Middle frontal gyrus (tissue), 1 donor: Measurements from ENCODE around the gene CCDC85A.
"Not testable (repeated sequence)": the region's sequence is repeated elsewhere in the genome, so short reads cannot be mapped to it uniquely, and the experiment has no call there.

ENCODE experiments used
- DNase-seq: peaks from one replicate; pipeline ENCODE4 v3.0.0-alpha.2; 2015; ENCODE audit warnings: low spot score; ENCODE audit errors: extremely low spot score

CCDC85A gene

GRCh38 chr2:56183643-56184499 lies at the start of gene CCDC85A:
TSS of gene CCDC85A (plus strand) at chr2:56183990. CDS start at chr2:56184625, 635 bp downstream.
- peak; percentile 52 for DNase-seq

- DNase-seq = no peak
Measured at GRCh38 chr2:56134861-56135260, 48.9 kb upstream of the CCDC85A start.

- DNase-seq = not testable (repeated sequence)
Measured at GRCh38 chr2:56142497-56143061, 41.2 kb upstream of the CCDC85A start.

GRCh38 chr2:56147907-56148306 lies 35.9 kb upstream of the CCDC85A start:
- no peak for DNase-seq

- no peak for DNase-seq
Measured at GRCh38 chr2:56148825-56149224, 35.0 kb upstream of the CCDC85A start.

GRCh38 chr2:56151841-56152240 lies 31.9 kb upstream of the CCDC85A start:
- DNase-seq = no peak

- DNase-seq = no peak
Measured at GRCh38 chr2:56155188-56155587, 28.6 kb upstream of the CCDC85A start.

GRCh38 chr2:56159875-56160274 lies 23.9 kb upstream of the CCDC85A start:
- DNase-seq = not testable (repeated sequence)

- no peak for DNase-seq
Measured at GRCh38 chr2:56167616-56168562, 15.9 kb upstream of the CCDC85A start.

- no peak for DNase-seq
Measured at GRCh38 chr2:56169521-56169920, 14.3 kb upstream of the CCDC85A start.

- no peak for DNase-seq
Measured at GRCh38 chr2:56170504-56170903, 13.3 kb upstream of the CCDC85A start.

GRCh38 chr2:56170988-56171387 lies 12.8 kb upstream of the CCDC85A start:
- no peak for DNase-seq

- no peak for DNase-seq
Measured at GRCh38 chr2:56175779-56176178, 8.0 kb upstream of the CCDC85A start.

GRCh38 chr2:56177420-56178220 lies 6.2 kb upstream of the CCDC85A start:
- no peak for DNase-seq

- no peak for DNase-seq
Measured at GRCh38 chr2:56179931-56180330, 3.9 kb upstream of the CCDC85A start.

GRCh38 chr2:56182420-56182819 lies 1.4 kb upstream of the CCDC85A start:
- DNase-seq = no peak

- DNase-seq = no peak
Measured at GRCh38 chr2:56184500-56185011, 766 bp downstream of the CCDC85A start.

- no peak for DNase-seq
Measured at GRCh38 chr2:56185101-56185581, 1.4 kb downstream of the CCDC85A start.

- DNase-seq = no peak
Measured at GRCh38 chr2:56185582-56186046, 1.8 kb downstream of the CCDC85A start.

- DNase-seq = no peak
Measured at GRCh38 chr2:56191617-56192016, 7.8 kb downstream of the CCDC85A start.
